GM23338 (cell line): Measurements from ENCODE around the gene KCNK10. TPM values are rescaled to one million over a fixed set of nuclear protein-coding genes. Genes with fewer than 3 reads are reported as not detected.

Source experiments
- ATAC-seq: fragments of 200-7000 bp; cut with Tn5 transposase; 3 replicates; pipeline ENCODE4 v1.9.1; 2020
- DNase-seq: peaks from one replicate; pipeline ENCODE4 v3.0.0-alpha.2; 2015; ENCODE audit warnings: low spot score
- H2AFZ ChIP-seq: fragments of 200-600 bp; sonication (generic); 2 replicates; pipeline ENCODE4 v1.8.0; 2016; ENCODE audit warnings: antibody characterized with exemption, mild to moderate bottlenecking, moderate library complexity
- H3F3A ChIP-seq: fragments of 200-600 bp; sonication (generic); replicated peaks from 2 replicates; pipeline ENCODE4 v1.8.0; 2017; ENCODE audit warnings: antibody characterized with exemption, mixed run types, low read depth
- H3K27ac ChIP-seq: fragments of 200-600 bp; sonication (generic); 2 replicates; pipeline ENCODE4 v1.6.1; 2016; ENCODE audit warnings: low read depth
- H3K27me3 ChIP-seq: fragments of 200-600 bp; sonication (generic); 2 replicates; pipeline ENCODE4 v1.8.0; 2016; ENCODE audit warnings: mild to moderate bottlenecking, mixed run types, moderate library complexity; ENCODE audit not compliant: insufficient read depth
- H3K36me3 ChIP-seq: fragments of 200-600 bp; sonication (generic); 2 replicates; pipeline ENCODE4 v1.8.0; 2016; ENCODE audit warnings: mild to moderate bottlenecking; ENCODE audit not compliant: insufficient read depth
- H3K4me1 ChIP-seq: fragments of 200-600 bp; sonication (generic); 2 replicates; pipeline ENCODE4 v1.8.0; 2016; ENCODE audit warnings: mild to moderate bottlenecking, moderate library complexity; ENCODE audit not compliant: insufficient read depth
- H3K4me2 ChIP-seq: fragments of 200-600 bp; sonication (generic); 2 replicates; pipeline ENCODE4 v1.7.1; 2017; ENCODE audit warnings: mixed run types
- H3K4me3 ChIP-seq: fragments of 200-600 bp; sonication (generic); 2 replicates; pipeline ENCODE4 v1.6.1; 2016; ENCODE audit warnings: mixed run types
- H3K79me2 ChIP-seq: fragments of 200-600 bp; sonication (generic); replicated peaks from 2 replicates; pipeline ENCODE4 v1.8.0; 2017; ENCODE audit warnings: mild to moderate bottlenecking; ENCODE audit not compliant: insufficient read depth
- H3K9me2 ChIP-seq: fragments of 200-600 bp; sonication (generic); 2 replicates; pipeline ENCODE4 v1.8.0; 2017; ENCODE audit not compliant: insufficient read depth
- H4K20me1 ChIP-seq: fragments of 200-600 bp; sonication (generic); replicated peaks from 2 replicates; pipeline ENCODE4 v1.8.0; 2017; ENCODE audit warnings: mild to moderate bottlenecking; ENCODE audit not compliant: insufficient read depth
- H3K27ac Mint-ChIP-seq: 2 replicates; pipeline ENCODE4 v1.8.0; 2020; ENCODE audit warnings: inconsistent platforms, mild to moderate bottlenecking, moderate library complexity, mixed read lengths
- H3K27me3 Mint-ChIP-seq: 3 replicates; pipeline ENCODE4 v1.8.0; 2022; ENCODE audit warnings: low read depth, mild to moderate bottlenecking, moderate library complexity, mixed read lengths, inconsistent platforms; ENCODE audit not compliant: insufficient read depth, poor library complexity
- H3K36me3 Mint-ChIP-seq: 3 replicates; pipeline ENCODE4 v1.8.0; 2021; ENCODE audit warnings: low read depth, mild to moderate bottlenecking, inconsistent platforms, moderate library complexity, mixed read lengths
- H3K4me1 Mint-ChIP-seq: 3 replicates; pipeline ENCODE4 v1.8.0; 2020; ENCODE audit warnings: mild to moderate bottlenecking, inconsistent platforms, mixed read lengths
- H3K4me3 Mint-ChIP-seq: 3 replicates; pipeline ENCODE4 v1.8.0; 2021; ENCODE audit warnings: moderate library complexity, mild to moderate bottlenecking, inconsistent platforms, mixed read lengths
- H3K9me3 Mint-ChIP-seq: 3 replicates; pipeline ENCODE4 v1.8.0; 2020; ENCODE audit warnings: moderate library complexity, mild to moderate bottlenecking, inconsistent platforms, mixed read lengths
- CREB1 ChIP-seq: fragments of 250-450 bp; sonication (Bioruptor Pico); IDR thresholded peaks from 2 replicates; pipeline ENCODE4 v1.5.0; 2020; ENCODE audit warnings: low read depth, mild to moderate bottlenecking, moderate library complexity
- CTCF ChIP-seq, 2 experiments: fragments of 200-600 bp in 1 of 2; sonication (generic) in 1 of 2; conservative IDR thresholded peaks; 2 replicates each; pipeline versions ENCODE4 v1.5.1 to v1.6.1; 2016 to 2017; ENCODE audit warnings: antibody characterized with exemption in 2 of 2, low read depth in 2 of 2, mild to moderate bottlenecking in 2 of 2, moderate library complexity in 1 of 2
- ETS1 ChIP-seq: IDR thresholded peaks from 2 replicates; pipeline ENCODE4 v1.6.1; 2016; ENCODE audit warnings: antibody characterized with exemption
- EZH2 ChIP-seq: fragments of 200-600 bp; sonication (generic); IDR thresholded peaks from one replicate; pipeline ENCODE4 v1.8.0; 2017; ENCODE audit warnings: antibody characterized with exemption, mild to moderate bottlenecking, low read depth; ENCODE audit not compliant: unreplicated experiment
- EZH2phosphoT487 ChIP-seq: fragments of 200-600 bp; sonication (generic); IDR thresholded peaks from one replicate; pipeline ENCODE4 v1.8.1; 2018; ENCODE audit warnings: antibody characterized with exemption; ENCODE audit not compliant: unreplicated experiment
- JUNB ChIP-seq: IDR thresholded peaks from one replicate; pipeline ENCODE4 v1.6.1; 2016; ENCODE audit warnings: antibody characterized with exemption; ENCODE audit not compliant: unreplicated experiment
- REST ChIP-seq: IDR thresholded peaks from one replicate; pipeline ENCODE4 v1.6.1; 2018; ENCODE audit warnings: antibody characterized with exemption; ENCODE audit not compliant: unreplicated experiment
- STAT1 ChIP-seq: IDR thresholded peaks from one replicate; pipeline ENCODE4 v1.6.1; 2016; ENCODE audit warnings: antibody characterized with exemption; ENCODE audit not compliant: unreplicated experiment
- ZNF331 ChIP-seq: fragments of 250-450 bp; sonication (Bioruptor Pico); IDR thresholded peaks from 2 replicates; pipeline ENCODE4 v1.5.0; 2020; ENCODE audit warnings: low read depth, mild to moderate bottlenecking, moderate library complexity
- ZNF462 ChIP-seq: fragments of 250-450 bp; sonication (Bioruptor Pico); IDR thresholded peaks from 2 replicates; pipeline ENCODE4 v1.5.0; 2020; ENCODE audit warnings: mild to moderate bottlenecking, moderate library complexity
- polyA plus RNA-seq: library from polyadenylated mRNA; unstranded; fragments of >200 nt; fragmentation: Nextera tagmentation; extraction: Ambion mirVana; gene quantifications from 2 replicates; pipeline ENCODE4 v1.2.1, GENCODE V29; 2016
- total RNA-seq: library from RNA; depleted of rRNA; stranded (reverse); fragments of >200 nt; shearing (Covaris generic); gene quantifications from 2 replicates; pipeline ENCODE4 v1.2.3, GENCODE V29; 2014

KCNK10 gene
- total and polyA plus RNA-seq, 2 experiments from 2014 or later: 0.29 to 1.0 TPM

- Mint-ChIP-seq H3K27me3 (peaks cover 3% of the 10 kb centered on the region), H3K36me3 (no peaks in the 10 kb centered on the region), H3K4me3 (no peak overlapping the region), H3K9me3 (no peaks in the 10 kb centered on the region), H3K27ac (no peak overlapping the region), H3K4me1 (peaks cover 6% of the 10 kb centered on the region)
- no peaks in the 10 kb centered on the region for H3K27me3 ChIP-seq
- no peak overlapping the region for H3K27ac ChIP-seq
- H3F3A ChIP-seq: no peaks in the 10 kb centered on the region
- no peaks in the 10 kb centered on the region for H3K36me3 ChIP-seq
- no peak overlapping the region for H3K4me2 ChIP-seq
- no peak for TF ChIP-seq STAT1
- no peak overlapping the region for H3K4me3 ChIP-seq
- no peak for ATAC-seq
- DNase-seq: no peak
- H3K4me1 ChIP-seq: no peaks in the 10 kb centered on the region
- H3K9me2 ChIP-seq: no peaks in the 10 kb centered on the region
- peak overlapping the region; percentile 56; the same call in 1 of the 2 replicates for H2AFZ ChIP-seq
- no peaks in the 10 kb centered on the region for H3K79me2 ChIP-seq
- H4K20me1 ChIP-seq: no peaks in the 10 kb centered on the region
Measured at GRCh38 chr14:88181072-88181471, 142.0 kb downstream of the KCNK10 start.

- no peak overlapping the region for H3K4me2 ChIP-seq
- no peaks in the 10 kb centered on the region for H3K27me3 ChIP-seq
- no peaks in the 10 kb centered on the region for H3K4me1 ChIP-seq
- Mint-ChIP-seq H3K27me3 (peaks cover 3% of the 10 kb centered on the region), H3K4me1 (peaks cover 6% of the 10 kb centered on the region), H3K9me3 (no peaks in the 10 kb centered on the region), H3K27ac (no peak overlapping the region), H3K4me3 (no peak overlapping the region), H3K36me3 (no peaks in the 10 kb centered on the region)
- no peaks in the 10 kb centered on the region for H3K79me2 ChIP-seq
- H3K36me3 ChIP-seq: no peaks in the 10 kb centered on the region
- no peak overlapping the region for H3K4me3 ChIP-seq
- no peak for DNase-seq
- no peak overlapping the region for H3K27ac ChIP-seq
- no peak for ATAC-seq
- H3K9me2 ChIP-seq: no peaks in the 10 kb centered on the region
- no peaks in the 10 kb centered on the region for H3F3A ChIP-seq
- H4K20me1 ChIP-seq: no peaks in the 10 kb centered on the region
- H2AFZ ChIP-seq: no peak overlapping the region
- TF ChIP-seq CTCF (conservative IDR thresholded peaks at IDR 0.05; ENCODE audit: low read depth in 2 of 2) (no peak), REST (no peak), ZNF462 (CRISPR knock-in tag) (no peak), STAT1 (no peak), ZNF331 (CRISPR knock-in tag) (no peak), EZH2phosphoT487 (no peak), CREB1 (CRISPR knock-in tag) (no peak), EZH2 (no peak), JUNB (no peak), ETS1 (no peak)
Measured at GRCh38 chr14:88179716-88180115, 143.4 kb downstream of the KCNK10 start.
